Neuron (in vitro differentiated cells): ENCODE measurements around the gene TJP2.
"Not testable (repeated sequence)": the region's sequence is repeated elsewhere in the genome, so short reads cannot be mapped to it uniquely, and the experiment has no call there.

Experiments used
- H2AFZ ChIP-seq: one replicate; pipeline ENCODE4 v1.6.1; 2013; ENCODE audit warnings: low read depth, mild to moderate bottlenecking, inconsistent platforms, low read length, moderate library complexity
- H3K27me3 ChIP-seq: one replicate; pipeline ENCODE4 v1.6.1; 2013; ENCODE audit warnings: low read length; ENCODE audit not compliant: insufficient read depth
- H3K36me3 ChIP-seq: one replicate; pipeline ENCODE4 v1.6.1; 2013; ENCODE audit warnings: low read length; ENCODE audit not compliant: insufficient read depth
- H3K4me1 ChIP-seq: one replicate; pipeline ENCODE4 v1.6.1; 2013; ENCODE audit warnings: low read length; ENCODE audit not compliant: insufficient read depth
- H3K4me3 ChIP-seq: 2 replicates; pipeline ENCODE4 v1.5.1; 2013; ENCODE audit warnings: mild to moderate bottlenecking, low read length, moderate library complexity
- H3K9me3 ChIP-seq: one replicate; pipeline ENCODE4 v1.6.1; 2013; ENCODE audit warnings: low read length

TJP2 gene

GRCh38 chr9:69147041-69147834 is 26.8 kb upstream of the TJP2 start:
- Histone ChIP-seq H3K4me1 (no peaks in the 10 kb centered on the region), H3K9me3 (peaks cover 2% of the 10 kb centered on the region), H3K36me3 (no peaks in the 10 kb centered on the region), H3K27me3 (no peaks in the 10 kb centered on the region), H3K4me3 (no peak overlapping the region), H2AFZ (no peak overlapping the region)

- Histone ChIP-seq H3K4me1 (no peaks in the 10 kb centered on the region), H3K27me3 (no peaks in the 10 kb centered on the region), H3K36me3 (no peaks in the 10 kb centered on the region), H2AFZ (no peak overlapping the region), H3K4me3 (no peak overlapping the region), H3K9me3 (peaks cover 2% of the 10 kb centered on the region)
Observed at GRCh38 chr9:69149321-69149807, 24.7 kb upstream of the TJP2 start.

- H3K36me3 ChIP-seq, result no peaks in the 10 kb centered on the region
- H2AFZ ChIP-seq, result no peak overlapping the region
- H3K27me3 ChIP-seq, result no peaks in the 10 kb centered on the region
- no peaks in the 10 kb centered on the region for H3K4me1 ChIP-seq
- peaks cover 2% of the 10 kb centered on the region for H3K9me3 ChIP-seq
- H3K4me3 ChIP-seq, result no peak overlapping the region
Observed at GRCh38 chr9:69151506-69151905, 22.6 kb upstream of the TJP2 start.

GRCh38 chr9:69153707-69154521 is 20.2 kb upstream of the TJP2 start:
- Histone ChIP-seq H3K4me1 (no peaks in the 10 kb centered on the region), H3K4me3 (no peak overlapping the region), H3K36me3 (no peaks in the 10 kb centered on the region), H3K9me3 (no peaks in the 10 kb centered on the region), H3K27me3 (no peaks in the 10 kb centered on the region), H2AFZ (no peak overlapping the region)

GRCh38 chr9:69155341-69156030 is 18.6 kb upstream of the TJP2 start:
- Histone ChIP-seq H3K4me1 (no peaks in the 10 kb centered on the region), H2AFZ (no peak overlapping the region), H3K36me3 (no peaks in the 10 kb centered on the region), H3K27me3 (no peaks in the 10 kb centered on the region), H3K4me3 (no peak overlapping the region), H3K9me3 (no peaks in the 10 kb centered on the region)

- Histone ChIP-seq H3K36me3 (no peaks in the 10 kb centered on the region), H3K4me1 (no peaks in the 10 kb centered on the region), H3K4me3 (no peak overlapping the region), H3K27me3 (no peaks in the 10 kb centered on the region), H3K9me3 (peaks cover 4% of the 10 kb centered on the region), H2AFZ (no peak overlapping the region)
Observed at GRCh38 chr9:69157751-69158466, 16.2 kb upstream of the TJP2 start.

- Histone ChIP-seq H2AFZ (no peak overlapping the region), H3K4me3 (no peak overlapping the region), H3K4me1 (no peaks in the 10 kb centered on the region), H3K27me3 (no peaks in the 10 kb centered on the region), H3K9me3 (peaks cover 4% of the 10 kb centered on the region), H3K36me3 (no peaks in the 10 kb centered on the region)
Observed at GRCh38 chr9:69158471-69158870, 15.6 kb upstream of the TJP2 start.

GRCh38 chr9:69164573-69164972 is 9.5 kb upstream of the TJP2 start:
- not testable (repeated sequence) for H3K4me3 ChIP-seq, H3K27me3 ChIP-seq, H3K4me1 ChIP-seq, H3K9me3 ChIP-seq, H3K36me3 ChIP-seq, H2AFZ ChIP-seq

- Histone ChIP-seq H3K9me3 (peaks cover 4% of the 10 kb centered on the region), H3K4me1 (no peaks in the 10 kb centered on the region), H3K36me3 (no peaks in the 10 kb centered on the region), H2AFZ (no peak overlapping the region), H3K4me3 (no peak overlapping the region), H3K27me3 (no peaks in the 10 kb centered on the region)
Observed at GRCh38 chr9:69165581-69165980, 8.5 kb upstream of the TJP2 start.

GRCh38 chr9:69168709-69169217 is 5.3 kb upstream of the TJP2 start:
- Histone ChIP-seq H3K27me3 (no peaks in the 10 kb centered on the region), H2AFZ (no peak overlapping the region), H3K4me1 (peaks cover 9% of the 10 kb centered on the region), H3K9me3 (no peaks in the 10 kb centered on the region), H3K4me3 (no peak overlapping the region), H3K36me3 (no peaks in the 10 kb centered on the region)

GRCh38 chr9:69170231-69170630 is 3.8 kb upstream of the TJP2 start:
- H2AFZ ChIP-seq, result no peak overlapping the region
- no peaks in the 10 kb centered on the region for H3K36me3 ChIP-seq
- H3K27me3 ChIP-seq, result no peaks in the 10 kb centered on the region
- no peak overlapping the region for H3K4me3 ChIP-seq
- H3K9me3 ChIP-seq, result no peaks in the 10 kb centered on the region
- peaks cover 20% of the 10 kb centered on the region for H3K4me1 ChIP-seq

- Histone ChIP-seq H2AFZ (no peak overlapping the region), H3K36me3 (no peaks in the 10 kb centered on the region), H3K27me3 (no peaks in the 10 kb centered on the region), H3K4me1 (peaks cover 23% of the 10 kb centered on the region), H3K9me3 (no peaks in the 10 kb centered on the region), H3K4me3 (no peak overlapping the region)
Observed at GRCh38 chr9:69171049-69171448, 3.0 kb upstream of the TJP2 start.
